Islet of Langerhans (tissue), 1 donor: ENCODE measurements around the gene DCTN5.
"Not testable (repeated sequence)": the region's sequence is repeated elsewhere in the genome, so short reads cannot be mapped to it uniquely, and the experiment has no call there.

ENCODE experiments used
- FAIRE-seq: peaks from one replicate; lab custom pipeline; 2011; peaks lifted over from hg19 to GRCh38; lab: Jason Lieb, UNC

The DCTN5 gene

DNA sequence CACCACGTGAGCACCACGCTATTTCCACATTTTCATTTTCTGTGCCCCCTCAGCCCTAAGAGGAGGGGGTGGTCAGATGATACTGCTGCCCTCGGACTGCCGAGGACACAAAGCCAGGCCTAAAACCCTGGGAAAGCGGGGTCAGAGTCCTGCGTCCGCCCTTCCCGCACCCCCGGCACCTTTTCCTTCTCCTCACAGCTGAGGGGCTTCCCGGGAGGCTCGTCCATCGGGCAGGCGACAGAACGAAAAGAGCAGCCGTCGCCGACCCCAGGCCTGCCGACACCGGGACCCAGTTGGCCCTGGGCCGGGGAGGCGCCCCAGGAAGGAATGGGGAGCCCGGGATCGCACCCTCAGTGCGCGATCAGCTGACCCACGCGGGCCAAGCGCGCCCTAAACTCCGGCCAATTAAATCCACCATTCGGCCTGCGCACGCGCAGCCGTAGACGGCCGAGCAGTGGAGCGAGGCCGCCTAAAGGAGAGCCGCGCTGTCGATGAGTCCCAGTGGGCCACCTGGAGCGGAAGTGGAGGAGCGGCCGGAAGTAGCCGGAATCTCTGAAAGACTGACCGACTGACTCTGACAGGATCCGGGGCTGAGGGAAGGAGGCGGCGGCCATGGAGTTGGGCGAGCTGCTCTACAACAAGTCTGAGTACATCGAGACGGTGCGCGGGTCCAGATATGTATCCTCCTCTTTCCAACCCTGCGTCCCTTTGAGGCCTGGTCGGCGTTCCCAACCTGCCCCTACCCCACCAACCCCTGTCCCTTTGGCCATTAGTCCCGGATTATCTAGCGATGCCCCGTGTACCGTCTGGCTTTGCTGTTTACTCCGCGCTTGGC, at the start of gene DCTN5, which contains the start of gene PALB2:
Gene DCTN5, plus strand, starts transcription at position 536 of the 835 bp plus-strand sequence. Its CDS starts 77 bp downstream, at position 613.
Gene PALB2, minus strand, starts transcription at position 380 of the 835 bp plus-strand sequence. Its CDS starts 153 bp downstream, at position 227.
- FAIRE-seq, result peak; percentile 21

DNA sequence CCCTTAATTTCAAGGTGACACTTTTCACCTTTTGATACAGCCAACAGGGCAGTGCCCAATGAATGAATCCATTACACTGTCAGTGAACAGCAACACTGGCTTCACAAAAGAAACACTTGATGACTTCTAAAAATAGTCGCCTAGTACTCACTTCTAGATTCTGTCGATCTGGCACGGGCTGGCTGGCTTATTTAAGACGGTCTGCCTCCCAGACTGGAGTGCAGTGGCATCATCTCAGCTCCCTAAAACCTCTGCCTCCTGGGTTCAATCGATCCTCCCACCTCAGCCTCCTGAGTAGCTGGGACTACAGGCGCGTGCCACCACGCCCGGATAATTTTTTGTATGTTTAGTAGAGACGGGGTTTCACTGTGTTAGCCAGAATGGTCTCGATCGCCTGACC, 47.1 kb upstream of the DCTN5 start:
- FAIRE-seq, result no peak

DNA sequence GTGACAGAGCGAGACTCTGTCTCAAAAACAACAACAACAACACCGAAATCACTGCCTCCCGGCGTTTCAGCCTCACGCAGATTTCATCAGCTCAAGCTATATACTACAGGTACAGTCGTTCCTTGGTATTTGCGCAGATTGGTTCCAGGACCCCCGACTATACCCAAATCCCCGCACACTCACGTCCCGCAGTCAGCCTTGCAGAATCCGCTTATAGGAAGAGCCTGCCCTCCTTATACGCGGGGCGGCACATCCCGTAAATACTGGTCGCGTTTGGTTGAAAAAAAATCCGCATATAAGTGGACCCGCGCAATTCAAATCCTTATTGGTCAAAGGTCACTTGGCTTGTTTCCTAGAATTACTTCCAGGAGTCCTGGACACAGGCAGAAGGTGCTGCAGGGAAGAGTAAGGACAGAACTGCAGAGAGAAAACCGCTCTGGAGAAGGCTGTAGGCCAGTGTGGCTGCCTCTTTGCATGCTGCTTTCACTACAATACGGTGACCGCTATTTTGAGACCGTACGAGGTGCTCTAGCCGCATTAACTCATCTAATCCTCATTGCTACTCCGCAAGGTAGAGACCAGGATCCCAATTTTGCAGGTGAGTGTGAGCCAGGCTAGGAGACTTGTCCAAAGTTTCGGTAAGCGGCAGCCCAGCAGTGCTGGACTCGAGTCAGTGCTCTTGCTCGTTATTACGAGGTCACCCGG, 45.9 kb upstream of the DCTN5 start:
- FAIRE-seq, result no peak

DNA sequence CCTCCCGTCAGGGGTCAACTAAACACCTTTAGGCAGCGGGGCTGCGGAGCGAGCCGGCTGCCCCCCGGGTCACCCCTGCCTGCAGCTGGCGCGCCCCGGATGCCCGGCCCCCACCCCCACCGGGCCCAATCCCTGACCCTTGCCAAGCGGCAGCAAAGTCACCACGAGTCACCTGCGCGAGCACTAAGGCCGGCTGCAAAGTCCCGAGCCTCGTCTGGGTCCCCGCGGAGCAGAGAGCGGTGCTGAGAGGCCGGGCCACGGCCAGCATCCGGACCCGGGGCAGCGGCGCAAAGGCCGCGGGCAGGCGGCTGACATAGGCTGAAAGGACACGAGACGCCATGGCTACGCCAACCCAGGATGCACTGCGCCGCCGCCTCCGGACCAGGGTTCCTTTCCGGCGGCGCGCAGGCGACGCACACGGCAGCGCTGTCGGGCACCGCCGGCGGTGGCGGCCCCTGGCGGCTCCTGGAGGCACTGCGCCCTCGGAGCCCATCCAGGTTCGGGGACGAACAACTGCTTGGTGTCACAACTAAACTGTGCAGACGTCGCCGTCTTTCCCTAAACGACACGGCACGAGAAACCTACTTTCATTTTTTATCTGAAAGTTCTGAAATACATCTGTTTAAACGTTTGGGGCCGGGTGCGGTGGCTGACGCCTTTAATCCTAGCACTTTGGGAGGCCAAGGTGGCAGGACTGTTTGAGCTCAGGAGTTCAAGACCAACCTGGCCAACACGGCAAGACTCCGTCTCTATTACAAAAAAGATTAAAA, 45.1 kb upstream of the DCTN5 start, which contains the start of gene NDUFAB1:
Gene NDUFAB1, minus strand, starts transcription at position 366 of the 770 bp plus-strand sequence. Its CDS starts 26 bp downstream, at position 340.
- no peak for FAIRE-seq

DNA sequence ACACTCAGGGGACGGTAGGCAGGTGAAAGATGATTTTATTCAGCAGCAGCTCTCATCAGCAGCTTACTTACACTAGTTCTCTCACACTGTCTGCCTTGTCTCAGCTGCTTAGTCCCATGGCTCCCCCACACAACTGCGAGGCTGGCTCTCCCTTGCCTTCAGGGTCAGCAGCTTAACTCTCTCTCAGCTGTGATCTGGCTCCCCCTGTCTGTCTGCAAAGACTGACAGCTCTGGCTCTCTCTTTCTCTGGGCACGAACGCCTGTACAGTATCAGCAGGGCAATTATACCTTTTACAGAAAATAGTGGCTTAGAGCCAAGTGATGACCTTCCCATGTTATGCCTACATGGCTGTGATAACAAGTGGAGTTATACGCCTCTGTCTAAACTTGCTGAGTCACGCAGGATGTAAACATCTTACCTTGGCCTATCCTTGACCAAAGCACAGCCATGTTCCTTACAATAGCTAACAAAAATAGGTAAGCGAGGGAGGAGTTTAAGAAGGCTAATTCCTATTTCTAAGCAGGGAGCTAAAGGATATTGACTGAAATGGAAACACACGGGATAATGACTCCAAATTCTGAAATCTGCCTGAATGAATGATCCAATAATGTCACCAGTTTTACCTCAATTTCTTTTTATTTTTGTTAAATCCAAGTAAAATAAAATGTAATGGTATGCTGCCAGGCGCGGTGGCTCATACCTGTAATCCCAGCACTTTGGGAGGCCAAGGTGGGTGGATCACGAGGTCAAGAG, 44.1 kb upstream of the DCTN5 start:
- no peak for FAIRE-seq

DNA sequence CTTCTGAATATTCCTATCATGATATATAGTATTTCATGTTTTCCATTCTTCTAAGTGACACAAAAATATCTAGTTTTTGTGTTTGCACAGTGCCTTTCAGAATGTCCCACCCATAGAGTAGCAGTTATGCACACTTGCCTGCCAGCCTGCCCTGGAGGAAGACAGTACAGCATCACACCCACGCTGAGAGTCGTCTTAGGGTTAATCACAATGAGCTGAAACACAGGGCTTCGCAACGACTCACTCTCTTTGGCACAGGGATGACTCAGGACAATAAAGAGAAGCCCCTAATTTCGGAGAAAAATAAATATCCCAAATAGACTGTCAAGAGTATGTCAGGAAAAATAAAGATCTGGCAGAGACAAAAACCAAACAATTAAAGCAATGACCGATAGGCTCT, 33.5 kb upstream of the DCTN5 start:
- no peak for FAIRE-seq

DNA sequence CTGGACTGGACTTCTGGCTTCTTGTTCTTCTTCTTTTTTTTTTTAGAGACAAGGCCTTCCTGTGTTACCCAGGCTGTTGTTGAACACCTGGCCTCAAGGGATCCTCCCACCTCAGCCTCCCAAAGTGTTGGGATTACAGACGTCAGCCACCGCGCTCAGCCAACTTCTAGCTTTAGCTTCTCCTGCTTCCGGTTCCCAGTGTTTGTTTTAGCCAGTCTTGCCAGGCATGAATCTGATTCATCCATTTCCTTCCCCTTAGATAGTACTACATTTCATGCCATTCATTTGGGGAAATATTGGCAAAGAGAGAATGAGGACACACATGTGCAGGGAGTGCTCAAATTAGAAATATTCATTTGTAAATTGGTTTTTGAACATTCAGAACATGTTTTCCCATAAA, 33.1 kb upstream of the DCTN5 start:
- no peak for FAIRE-seq

DNA sequence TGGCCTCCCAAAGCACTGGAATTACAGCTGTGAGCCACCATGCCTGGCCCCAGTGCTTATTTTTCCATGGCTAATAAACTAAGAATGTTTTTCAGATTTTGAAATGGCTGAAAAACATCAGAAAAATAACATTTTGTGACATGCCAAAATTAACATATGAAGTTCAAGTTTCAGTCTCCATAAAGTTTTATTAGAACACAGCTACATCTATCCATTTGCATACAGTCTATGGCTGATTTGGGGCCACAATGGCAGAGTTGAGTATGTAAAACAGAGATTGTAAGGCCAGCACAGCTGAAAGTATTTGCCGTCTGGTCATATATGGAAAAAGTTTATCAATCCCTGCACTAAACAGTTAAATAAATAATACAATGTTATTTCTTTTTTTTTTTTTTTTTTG, 31.3 kb upstream of the DCTN5 start:
- FAIRE-seq, result no peak

DNA sequence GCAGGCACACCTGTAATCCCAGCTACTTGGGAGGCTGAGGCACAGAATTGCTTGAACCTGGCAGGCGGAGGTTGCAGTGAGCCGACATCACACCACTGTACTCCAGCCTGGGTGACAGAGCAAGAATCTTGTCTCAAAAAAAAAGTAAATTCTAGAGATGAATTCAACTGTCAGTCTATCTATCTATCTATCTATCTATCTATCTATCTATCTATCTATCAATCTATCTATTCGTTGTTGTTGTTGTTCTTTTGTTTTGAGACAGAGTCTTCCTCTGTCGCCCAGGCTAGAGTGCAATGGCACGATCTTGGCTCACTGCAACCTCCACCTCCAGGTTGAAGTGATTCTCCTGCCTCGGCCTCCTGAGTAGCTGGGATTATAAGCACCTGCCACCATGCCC, 30.4 kb upstream of the DCTN5 start:
- not testable (repeated sequence) for FAIRE-seq

DNA sequence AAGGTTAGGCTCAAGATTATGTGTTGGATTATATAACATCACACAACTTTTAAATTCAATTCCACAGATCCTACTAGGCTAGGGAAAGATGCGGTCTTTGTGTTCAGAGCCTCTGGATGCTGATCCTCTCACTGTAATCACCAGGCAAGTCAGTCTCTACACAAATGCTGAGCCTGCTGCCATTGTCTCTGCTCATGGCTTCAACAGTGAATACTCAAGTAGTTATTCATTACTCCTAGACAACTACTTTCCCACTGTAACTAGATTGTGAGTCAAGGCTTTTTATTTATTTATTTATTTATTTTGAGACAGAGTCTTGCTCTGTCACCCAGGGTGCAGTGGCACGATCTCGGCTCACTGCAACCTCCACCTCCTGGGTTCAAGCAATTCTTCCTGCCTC, 29.3 kb upstream of the DCTN5 start:
- FAIRE-seq, result no peak

DNA sequence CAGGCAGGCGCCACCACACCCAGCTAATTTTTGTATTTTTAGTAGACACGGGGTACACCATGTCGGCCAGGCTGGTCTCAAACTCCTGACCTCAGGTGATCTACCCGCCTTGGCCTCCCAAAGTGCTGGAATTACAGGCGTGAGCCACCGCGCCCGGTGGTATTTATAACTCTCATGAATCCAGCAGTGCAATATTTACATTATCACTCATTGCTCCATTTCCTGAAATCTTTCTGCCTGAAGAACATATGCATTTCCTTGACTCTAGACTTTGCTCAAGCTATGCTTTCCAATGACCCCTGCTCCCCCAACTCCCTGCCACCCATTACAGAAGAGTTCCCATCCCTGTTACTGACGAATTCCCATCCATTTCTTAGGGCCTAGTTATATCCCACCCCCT, 25.5 kb upstream of the DCTN5 start:
- no peak for FAIRE-seq

DNA sequence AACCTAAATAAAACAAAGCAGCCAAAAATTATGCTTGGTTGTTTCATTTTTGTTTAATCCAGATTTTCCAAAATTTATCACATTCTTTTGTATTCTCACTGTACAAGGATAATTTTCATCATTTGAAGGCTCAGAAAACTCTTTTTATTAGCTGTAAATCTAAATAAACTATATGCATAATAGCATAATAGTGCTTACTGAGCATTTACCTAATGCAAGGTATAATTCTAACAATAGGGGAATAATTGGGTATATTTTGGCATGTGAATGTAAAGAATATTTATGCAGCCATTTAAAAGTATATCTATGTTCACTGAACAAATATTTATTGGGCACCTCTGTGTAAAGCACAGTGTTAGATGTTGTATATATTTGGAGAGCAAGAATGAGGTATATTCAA, 17.2 kb upstream of the DCTN5 start:
- no peak for FAIRE-seq

DNA sequence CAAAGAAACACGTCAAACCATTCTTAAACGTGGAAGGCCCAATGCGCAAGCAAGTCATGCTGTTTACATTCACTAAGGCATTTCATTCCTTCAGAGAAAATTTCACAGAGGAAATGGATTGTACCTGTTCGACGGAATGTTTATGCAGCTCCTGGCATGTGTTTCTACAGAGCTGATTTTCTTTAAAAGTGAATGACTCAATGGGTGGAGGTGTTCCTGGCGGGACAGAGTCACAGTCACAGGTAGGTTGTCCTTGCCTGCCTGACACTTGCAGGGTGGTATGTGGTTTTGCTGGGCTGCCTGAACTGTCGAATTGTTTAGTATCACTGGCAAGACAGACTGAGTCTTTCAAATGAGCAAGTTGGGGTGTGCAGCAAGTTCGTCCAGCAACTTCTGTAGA, 11.8 kb upstream of the DCTN5 start:
- no peak for FAIRE-seq

DNA sequence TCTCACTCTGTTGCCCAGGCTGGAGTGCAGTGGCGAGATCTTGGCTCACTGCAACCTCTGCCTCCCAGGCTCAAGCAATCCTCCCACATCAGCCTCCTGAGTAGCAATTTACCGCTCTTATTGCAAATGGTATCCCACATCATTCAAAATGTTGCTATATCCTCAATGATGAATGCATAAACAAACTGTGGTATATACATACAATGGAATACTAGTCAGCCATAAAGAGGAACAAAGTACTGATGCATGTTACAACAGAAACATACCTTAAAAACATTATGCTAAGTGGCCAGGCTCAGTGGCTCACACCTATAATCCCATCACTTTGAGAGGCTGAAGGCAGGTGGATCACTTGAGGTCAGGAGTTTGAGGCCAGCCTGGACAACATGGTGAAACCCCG, 9.4 kb upstream of the DCTN5 start:
- not testable (repeated sequence) for FAIRE-seq

DNA sequence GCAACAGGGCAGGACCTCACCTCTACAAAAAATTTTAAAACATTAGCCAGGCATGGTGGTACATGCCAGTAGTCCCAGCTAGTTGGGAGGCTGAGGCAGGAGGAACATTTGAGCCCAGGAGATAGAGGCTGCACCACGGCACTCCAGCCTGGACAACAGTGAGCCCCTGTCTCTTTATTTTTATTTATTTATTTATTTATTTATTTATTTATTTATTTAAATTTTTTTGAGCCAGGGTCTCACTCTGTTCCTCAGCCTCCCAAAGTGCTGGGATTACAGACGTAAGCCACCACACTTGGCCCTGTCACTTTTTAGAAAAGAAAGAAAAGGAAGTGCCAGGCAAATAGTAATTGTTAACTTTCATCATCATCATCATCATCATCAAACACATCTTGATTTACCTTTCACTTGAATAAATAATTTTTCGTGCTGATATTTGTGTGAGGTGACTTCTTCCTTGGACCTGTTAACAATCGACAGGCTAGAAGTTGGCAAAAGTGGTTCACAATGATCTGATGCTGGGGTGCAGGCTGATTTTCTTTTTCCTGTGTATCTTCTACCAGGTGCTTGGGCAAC, 6.7 kb upstream of the DCTN5 start:
- no peak for FAIRE-seq

DNA sequence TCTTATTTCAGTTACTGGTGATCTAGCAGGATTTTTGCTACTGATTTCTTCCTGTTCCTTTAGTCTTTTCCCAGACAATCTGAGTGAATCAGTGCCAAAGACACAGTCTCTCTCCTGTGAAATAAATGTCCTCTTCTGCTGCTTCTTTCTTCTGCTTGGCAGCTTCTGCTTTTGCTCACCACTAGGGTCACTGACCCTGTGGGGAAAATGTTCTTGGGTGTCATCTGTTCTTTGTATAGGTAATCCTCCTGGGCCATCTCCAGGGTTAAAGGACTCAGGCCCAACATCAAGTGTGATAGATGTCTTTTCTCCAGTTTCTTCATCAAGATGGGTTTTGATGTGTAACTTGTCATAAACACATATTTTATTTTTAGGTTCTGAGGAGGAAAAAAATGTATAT, 5.3 kb upstream of the DCTN5 start:
- FAIRE-seq, result no peak

DNA sequence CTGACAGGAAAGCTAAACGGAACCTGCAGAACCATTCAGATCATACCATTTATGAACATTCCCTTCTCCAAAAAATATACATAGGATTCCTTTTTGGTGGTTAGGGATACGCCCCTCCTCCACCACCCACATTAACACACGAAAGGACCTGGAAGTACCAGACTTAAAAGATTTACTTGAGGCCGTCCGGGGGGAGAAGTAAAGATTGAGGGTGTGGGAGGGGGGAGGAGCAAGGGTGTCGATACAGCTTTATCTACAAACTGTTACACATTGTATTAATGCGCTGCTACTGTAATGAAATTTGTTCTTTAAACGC, 693 bp upstream of the DCTN5 start:
- no peak for FAIRE-seq

DNA sequence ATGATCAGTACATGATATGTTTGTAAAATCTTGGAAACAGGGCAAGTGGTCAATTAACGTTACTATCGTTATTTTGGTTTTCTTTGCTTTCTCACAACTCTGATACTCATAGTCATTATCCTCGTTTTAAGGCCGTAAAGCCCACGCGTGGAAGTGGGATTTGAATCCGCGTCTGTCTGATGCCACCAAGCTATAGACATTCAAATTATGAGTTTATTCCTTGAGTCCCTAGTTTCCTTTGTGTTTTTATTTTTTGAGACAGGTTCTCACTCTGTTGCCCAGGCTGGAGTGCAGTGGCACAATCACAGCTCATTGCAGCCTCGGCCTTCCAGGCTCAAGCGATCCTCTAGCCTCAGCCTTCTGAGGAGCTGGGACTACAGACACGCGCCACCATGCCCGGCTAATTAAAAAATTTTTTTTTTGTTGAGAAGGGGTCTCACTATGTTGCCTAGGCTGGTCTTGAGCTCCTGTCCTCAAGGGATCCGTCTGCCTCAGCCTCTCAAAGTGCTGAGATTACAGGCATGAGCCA, 1.0 kb downstream of the DCTN5 start:
- FAIRE-seq, result no peak

DNA sequence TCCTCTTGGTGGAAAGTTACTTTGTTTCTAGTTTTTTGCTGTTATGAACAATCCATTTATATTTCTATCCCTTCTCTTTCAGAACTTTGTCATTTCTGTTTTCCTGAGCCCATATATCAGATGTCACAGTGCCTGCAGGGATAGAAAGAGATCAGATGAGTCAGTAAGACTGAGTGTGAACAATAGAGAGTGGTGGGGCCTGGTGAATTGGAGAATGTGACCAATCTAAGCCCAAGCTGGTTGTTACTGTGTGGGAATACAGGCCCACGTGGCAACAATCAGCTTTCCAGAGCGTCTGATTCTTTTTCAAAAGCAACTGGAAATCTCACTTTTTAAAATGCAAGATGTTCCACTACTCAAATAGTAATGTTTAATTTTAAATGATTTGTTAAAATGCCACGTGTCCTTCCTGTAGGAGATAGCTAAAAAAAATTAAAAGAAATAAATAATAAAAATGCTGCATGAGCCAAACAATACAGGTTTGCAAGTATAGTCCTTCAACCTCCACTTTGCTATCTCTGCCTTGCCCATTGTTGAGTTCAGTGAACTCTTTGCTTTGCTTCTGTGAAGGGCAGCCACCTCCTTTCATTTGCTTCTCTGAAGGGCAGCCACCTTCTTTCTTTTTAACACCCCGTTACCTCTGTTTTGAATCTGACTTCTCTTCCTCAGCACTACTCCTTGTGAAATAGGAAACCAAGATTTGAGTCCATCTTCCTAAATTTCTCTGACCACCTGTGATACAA, 9.6 kb downstream of the DCTN5 start:
- FAIRE-seq, result no peak

DNA sequence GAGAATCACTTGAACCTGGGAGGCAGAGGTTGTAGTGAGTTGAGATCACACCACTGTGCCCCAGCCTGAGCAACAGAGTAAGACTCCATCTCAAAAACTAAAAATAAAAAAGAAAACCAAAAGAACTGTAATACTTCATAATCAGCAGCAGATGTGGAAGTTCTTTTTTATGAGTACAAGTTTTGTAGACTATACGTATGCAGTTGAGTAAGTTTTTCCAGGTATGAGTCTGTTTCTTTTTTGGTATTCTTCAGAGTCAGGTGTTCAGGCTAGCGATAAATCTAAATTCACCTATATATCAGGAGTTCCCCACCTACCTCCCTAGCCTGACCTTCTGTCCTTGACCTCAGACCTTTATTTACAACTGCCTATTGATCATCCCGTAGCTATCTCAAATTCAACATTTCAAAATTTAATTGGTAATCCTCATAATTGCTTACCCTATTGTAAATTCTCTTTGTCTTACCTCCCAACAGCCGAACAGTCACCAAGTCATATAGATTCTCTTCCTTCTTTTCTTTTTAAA, 10.7 kb downstream of the DCTN5 start:
- no peak for FAIRE-seq

DNA sequence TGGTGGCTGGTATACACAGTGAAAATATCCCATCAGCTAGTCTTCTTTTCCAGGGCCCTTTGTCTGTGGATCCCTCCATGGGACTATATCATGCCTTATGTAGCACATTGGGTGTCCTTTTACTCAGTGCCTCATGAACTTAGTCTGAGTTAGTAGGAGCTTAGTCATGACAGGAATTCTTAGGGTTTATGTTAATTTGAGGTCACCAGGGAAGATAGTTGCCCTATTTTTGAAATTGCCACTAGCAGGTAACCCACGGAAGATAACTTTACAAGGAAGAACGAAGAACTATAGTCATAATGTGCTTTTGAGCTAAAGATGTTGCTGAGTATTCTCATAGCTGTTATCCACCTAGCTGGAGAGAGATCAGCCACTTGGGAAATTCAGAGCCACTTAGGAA, 22.7 kb downstream of the DCTN5 start:
- FAIRE-seq, result no peak
